GM12878 (cell line): Measurements from ENCODE around the gene GALNT15. TPM values are rescaled to one million over a fixed set of nuclear protein-coding genes. Genes with fewer than 3 reads are reported as not detected.
A peak's percentile ranks its signal among the peaks of the same experiment; 100 is the strongest.

Experiments
- ATAC-seq: fragments of 200-7000 bp; cut with Tn5 transposase; 3 replicates; pipeline ENCODE4 v1.9.1; 2020; ENCODE audit warnings: mild to moderate bottlenecking, moderate library complexity
- BruUV-seq: library from RNA; stranded (reverse); fragments of 400-500 nt; replicated peaks from 2 replicates; lab custom pipeline; 2021; lab: Mats Ljungman, UMichigan
- CTCF ChIA-PET: fragments of 300-600 bp; sonication (Branson Sonifier 250); formaldehyde crosslinking; extraction: SDS; loops from one replicate; lab custom pipeline; 2021; ENCODE audit warnings: inconsistent platforms; lab: Yijun Ruan, JAX
- POLR2A ChIA-PET: fragments of 350-600 bp; formaldehyde crosslinking; extraction: SDS; loops from one replicate; lab custom pipeline; 2021; ENCODE audit warnings: inconsistent platforms; lab: Charles Lee
- RAD21 ChIA-PET: fragments of 300-600 bp; sonication (Branson Sonifier 250); formaldehyde crosslinking; loops from one replicate; lab custom pipeline; 2023; ENCODE audit warnings: antibody characterized with exemption; ENCODE audit not compliant: unreplicated experiment; lab: Charles Lee
- SMC1A ChIA-PET: fragments of 300-600 bp; sonication (Branson Sonifier 250); formaldehyde crosslinking; loops from one replicate; lab custom pipeline; 2023; ENCODE audit not compliant: unreplicated experiment, uncharacterized antibody; lab: Charles Lee
- DNase-seq: peaks from one replicate; pipeline ENCODE4 v3.0.0-alpha.2; 2011; ENCODE audit warnings: low read depth, low spot score
- FAIRE-seq: peaks from 3 replicates; lab custom pipeline; 2011; peaks lifted over from hg19 to GRCh38; lab: Jason Lieb, UNC
- H2AFZ ChIP-seq: 2 replicates; pipeline ENCODE4 v1.6.0; 2011; ENCODE audit warnings: low read depth, low read length, control low read depth; ENCODE audit not compliant: control insufficient read depth
- H3K27ac ChIP-seq: 2 replicates; pipeline ENCODE4 v1.5.1; 2011; ENCODE audit warnings: control low read depth; ENCODE audit not compliant: control insufficient read depth, insufficient read depth
- H3K27me3 ChIP-seq, 2 experiments: replicated peaks in 1 of 2; 2 replicates each; pipeline versions ENCODE4 v1.6.0 to v1.6.1; 2011; ENCODE audit warnings: low read length in 1 of 2; ENCODE audit not compliant: control insufficient read depth in 2 of 2, insufficient read depth in 2 of 2
- H3K36me3 ChIP-seq, 2 experiments: 2 replicates each; pipeline ENCODE4 v1.5.1; 2011; ENCODE audit warnings: low read length in 1 of 2; ENCODE audit not compliant: control insufficient read depth in 2 of 2, insufficient read depth in 2 of 2
- H3K4me1 ChIP-seq: 2 replicates; pipeline ENCODE4 v1.6.1; 2011; ENCODE audit warnings: mild to moderate bottlenecking, low read length, moderate library complexity, mixed read lengths; ENCODE audit not compliant: control insufficient read depth, insufficient read depth
- H3K4me2 ChIP-seq: 2 replicates; pipeline ENCODE4 v1.6.0; 2011; ENCODE audit warnings: control low read depth; ENCODE audit not compliant: control insufficient read depth, insufficient read depth
- H3K4me3 ChIP-seq: fragments of 200-600 bp; sonication (generic); 2 replicates; pipeline ENCODE4 v1.5.1; 2016
- H3K79me2 ChIP-seq: 2 replicates; pipeline ENCODE4 v1.6.0; 2011; ENCODE audit warnings: low read length; ENCODE audit not compliant: control insufficient read depth, insufficient read depth
- H3K9ac ChIP-seq: 2 replicates; pipeline ENCODE4 v1.8.0; 2011; ENCODE audit warnings: low read length, control low read depth, mixed read lengths; ENCODE audit not compliant: control insufficient read depth, insufficient read depth
- H3K9me3 ChIP-seq: replicated peaks from 3 replicates; pipeline ENCODE4 v1.5.1; 2011; ENCODE audit warnings: mild to moderate bottlenecking, low read length; ENCODE audit not compliant: control insufficient read depth, insufficient read depth
- H4K20me1 ChIP-seq: 2 replicates; pipeline ENCODE4 v1.6.0; 2011; ENCODE audit not compliant: control insufficient read depth, insufficient read depth
- IKZF1 ChIP-seq: fragments of 450-650 bp; conservative IDR thresholded peaks from 2 replicates; pipeline ENCODE4 v1.6.1; 2017; ENCODE audit warnings: antibody characterized with exemption, mild to moderate bottlenecking
- IKZF2 ChIP-seq, 2 experiments: fragments of 450-650 bp; IDR thresholded peaks; 2 replicates each; pipeline ENCODE4 v1.6.1; 2017; ENCODE audit warnings: mild to moderate bottlenecking in 2 of 2, moderate library complexity in 2 of 2
- PRDM15 ChIP-seq: fragments of 450-650 bp; formaldehyde crosslinking; IDR thresholded peaks from 2 replicates; pipeline ENCODE4 v1.4.0; 2020; ENCODE audit warnings: mild to moderate bottlenecking, moderate library complexity
- TCF3 ChIP-seq: IDR thresholded peaks from 2 replicates; pipeline ENCODE4 v1.6.1; 2012; ENCODE audit warnings: low read depth, mild to moderate bottlenecking, low read length, borderline replicate concordance; ENCODE audit not compliant: insufficient read depth
- WGBS: methylation state at CpG from one replicate; pipeline ENCODE4 v1.1.6; 2016; ENCODE audit warnings: low lambda C conversion rate; ENCODE audit not compliant: insufficient replicate concordance, insufficient coverage; ENCODE audit errors: missing lambda C conversion rate; 5-methylcytosine and 5-hydroxymethylcytosine counted together
- in situ Hi-C: fragments of 300-500 bp; cut with MboI; formaldehyde crosslinking; loops from 9 replicates; pipeline ENCODE4 v1.14.3; 2018; ENCODE audit warnings: mixed read lengths
- intact Hi-C: fragments of 100-400 bp; cut with micrococcal nuclease; formaldehyde crosslinking; loops from one replicate; pipeline ENCODE4 v1.14.2; 2022; ENCODE audit not compliant: unreplicated experiment
- polyA plus RNA-seq, 11 experiments: library from polyadenylated mRNA; depleted of rRNA in 4 of 11; unstranded in 6 of 11; stranded (reverse) in 5 of 11; fragments of >200 nt; fragmentation: Nextera tagmentation in 4 of 11; fragmentation: Illumina TruSeq in 1 of 11; extraction: Ambion mirVana in 4 of 11; extraction: Trizol in 1 of 11; gene quantifications; 1 replicate in 1 of 11; 2 replicates in 10 of 11; pipeline versions ENCODE4 v1.2.1 to v1.2.3, GENCODE V29; 2011 to 2016; ENCODE audit warnings: inconsistent platforms in 2 of 11, missing spikeins in 2 of 11, low read depth in 1 of 11
- total RNA-seq, 4 experiments: library from RNA; depleted of rRNA in 3 of 4; stranded (reverse); fragments of >200 nt in 3 of 4; fragmentation: Illumina TruSeq in 1 of 4; extraction: Trizol in 1 of 4; gene quantifications; 2 replicates each; pipeline versions ENCODE4 v1.2.1 to v1.2.3, GENCODE V29; 2013 to 2021

GALNT15 gene
- total and polyA plus RNA-seq, 10 of the 15 experiments (the other 5 are each of a cell fraction or from before 2014, with no cell fraction given) = 0.03 to 0.05 TPM; not detected in 8

- TF ChIP-seq PRDM15 (CRISPR knock-in tag) (no peak), IKZF1 (peak; percentile 49; the same call in 1 of the 2 replicates), IKZF2 (IDR thresholded peaks at IDR 0.05) (peak; percentile 22 to 33; a peak in 1 of 4 replicates), TCF3 (0 out of 2 replicates have a peak, but pooled peaks have one; percentile 24)
- FAIRE-seq (no peak), ATAC-seq (peak; percentile 12; the same call in 2 of the 3 replicates), DNase-seq (no peak)
- Histone ChIP-seq H2AFZ (no peak overlapping the region), H3K9ac (no peak overlapping the region), H3K4me2 (no peak overlapping the region), H3K9me3 (no peaks in the 10 kb centered on the region), H3K36me3 (no peaks in the 10 kb centered on the region; a peak in 1 of 4 replicates), H4K20me1 (no peaks in the 10 kb centered on the region), H3K27ac (no peak overlapping the region), H3K4me1 (peaks cover 8% of the 10 kb centered on the region; the same call in 1 of the 2 replicates), H3K27me3 (no peaks in the 10 kb centered on the region), H3K4me3 (no peak overlapping the region), H3K79me2 (no peaks in the 10 kb centered on the region)
- POLR2A ChIA-PET = interaction anchor here (0.6 to 1.1 kb wide), 2 partner anchors 9 to 10 kb away, joined by 3 read pairs; partner anchors contain the start of gene DPH3
- SMC1A ChIA-PET = interaction anchor here (0.9 to 5.7 kb wide), 4 partner anchors 11 to 301 kb away, joined by 3 to 43 read pairs (median 3); partner anchors contain the start of genes DPH3 and OXNAD1
- RAD21 ChIA-PET = interaction anchor here (1.0 to 1.4 kb wide), 3 partner anchors 9 to 209 kb away, joined by 3 to 4 read pairs (median 4); no protein-coding TSS in a partner anchor
- CTCF ChIA-PET = interaction anchor here (0.6 to 1.3 kb wide), 4 partner anchors 9 to 699 kb away, joined by 3 to 4 read pairs (median 3); no protein-coding TSS in a partner anchor
- intact Hi-C loops = no loop called here
- in situ Hi-C loops = no loop called here
- no TSS peak for BruUV-seq
- WGBS = 39% methylated on average over 5 of the region's 5 CpGs
Measured at GRCh38 chr3:16254916-16255315, 80.4 kb downstream of the GALNT15 start.
